GM12873 (cell line): ENCODE measurements around the gene TMC1.

ENCODE experiments used
- CTCF ChIP-seq: IDR thresholded peaks from 2 replicates; pipeline ENCODE4 v1.5.1; 2012; ENCODE audit warnings: low read depth, mild to moderate bottlenecking, moderate library complexity, low read length, control low read depth; ENCODE audit not compliant: insufficient read depth; ENCODE audit errors: missing control alignments

Gene TMC1

GRCh38 chr9:72649127-72649442, 127.7 kb downstream of the TMC1 start:
- no peak for TF ChIP-seq CTCF

- no peak for TF ChIP-seq CTCF
Observed at GRCh38 chr9:72650206-72650605, 128.8 kb downstream of the TMC1 start.

GRCh38 chr9:72656021-72656420, 134.6 kb downstream of the TMC1 start:
- no peak for TF ChIP-seq CTCF

GRCh38 chr9:72657023-72657422, 135.6 kb downstream of the TMC1 start:
- no peak for TF ChIP-seq CTCF

GRCh38 chr9:72658703-72659102, 137.3 kb downstream of the TMC1 start:
- no peak for TF ChIP-seq CTCF

- TF ChIP-seq CTCF: no peak
Observed at GRCh38 chr9:72661401-72662135, 140.2 kb downstream of the TMC1 start.

- TF ChIP-seq CTCF: no peak
Observed at GRCh38 chr9:72665421-72665820, 144.0 kb downstream of the TMC1 start.
